Activated gamma-delta T cell treated with Interleukin-2 at 50 U/mL for 16 hours (primary cell): ENCODE measurements around the gene SHISA7.
"Not testable (repeated sequence)": the region's sequence is repeated elsewhere in the genome, so short reads cannot be mapped to it uniquely, and the experiment has no call there.

ENCODE experiments used
- DNase-seq: peaks from one replicate; pipeline ENCODE4 v3.0.0-alpha.2; 2020

Gene SHISA7

DNA sequence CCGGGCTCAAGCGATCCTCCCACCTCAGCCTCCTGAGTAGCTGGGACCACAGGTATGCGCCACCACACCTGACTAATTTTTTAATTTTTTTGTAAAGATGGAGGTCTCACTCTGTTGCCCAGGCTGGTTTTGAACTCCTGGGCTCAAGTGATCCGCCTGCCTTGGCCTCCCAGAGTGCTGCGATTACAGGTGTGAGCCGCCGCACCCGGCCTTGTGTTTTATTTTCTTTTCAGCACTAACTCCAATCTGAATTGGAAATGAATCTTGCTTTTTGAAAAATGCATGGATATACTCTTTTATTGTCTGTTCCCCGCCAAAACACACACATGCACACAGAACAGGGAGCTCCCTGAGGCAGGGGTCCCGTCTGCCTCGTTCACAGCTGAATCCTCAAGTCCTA is 19.6 kb upstream of the SHISA7 start:
- no peak for DNase-seq

DNA sequence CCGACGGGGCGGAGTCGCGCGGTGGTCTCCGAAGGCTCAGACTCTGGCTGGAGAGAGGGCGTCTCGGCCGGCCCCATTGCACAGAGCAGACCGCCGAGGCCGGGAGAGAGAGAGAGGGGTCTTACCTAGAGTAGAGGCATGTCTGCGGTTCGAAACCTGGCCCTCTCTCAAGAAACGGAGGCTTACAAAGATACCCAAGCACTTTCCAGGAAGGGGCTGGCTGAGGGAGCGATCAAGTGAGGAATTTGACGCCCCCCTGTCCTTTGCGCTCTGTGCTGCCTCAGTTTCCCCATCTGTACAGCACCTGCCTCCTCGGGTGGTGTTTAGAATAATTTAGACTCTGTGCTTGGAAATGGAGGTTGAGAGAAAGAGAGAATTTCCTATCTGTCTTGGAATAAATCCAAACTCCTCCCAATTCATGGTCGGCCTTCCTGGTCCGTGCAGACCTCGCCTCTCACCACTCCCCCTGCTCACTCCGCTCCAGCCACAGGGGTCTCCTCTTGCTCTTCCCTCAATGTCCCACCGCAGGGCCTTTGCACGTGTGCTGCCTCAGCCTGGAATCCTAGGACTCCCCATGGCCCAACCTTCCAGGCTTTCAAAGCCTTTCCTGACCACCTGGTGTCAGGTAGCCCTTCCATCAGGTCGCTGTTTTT is 19.0 kb upstream of the SHISA7 start:
- no peak for DNase-seq

DNA sequence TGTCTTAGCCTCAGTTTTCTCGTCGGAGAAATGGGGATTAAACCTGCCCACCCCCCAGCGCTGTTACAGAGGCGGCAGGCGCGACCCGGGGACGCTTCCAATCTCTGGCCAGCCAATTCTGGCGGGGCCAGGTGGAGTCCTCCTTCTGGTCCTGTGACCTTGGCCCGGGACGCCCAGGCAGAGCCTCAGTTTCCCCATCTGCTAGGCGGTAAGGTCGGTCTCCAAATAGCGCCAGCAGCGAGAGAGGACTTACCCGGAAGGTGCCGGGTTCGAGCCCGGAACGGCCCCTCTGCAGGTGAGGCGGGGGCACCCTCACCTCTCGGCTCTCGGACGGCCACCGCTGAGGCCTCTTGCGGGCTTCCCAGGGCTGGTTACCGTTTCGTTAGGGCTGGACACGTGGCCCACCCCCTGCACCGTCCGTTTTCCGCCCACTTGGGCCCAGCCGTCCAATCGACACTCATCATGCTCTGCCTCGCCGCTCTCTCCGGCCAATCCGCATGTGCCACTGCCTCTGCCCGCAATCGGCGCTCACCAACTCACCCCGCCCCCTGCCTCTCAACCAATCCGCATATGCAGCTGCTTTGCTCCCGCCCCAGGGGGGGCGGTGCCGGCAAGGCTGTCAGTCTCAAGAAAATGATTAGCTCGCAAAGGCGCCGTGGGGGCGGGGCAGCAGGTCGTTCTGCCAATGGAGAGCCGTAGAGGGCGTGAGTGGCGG is 18.3 kb upstream of the SHISA7 start, which contains the start of gene ISOC2:
TSS of gene ISOC2 (minus strand) at position 384 of the 715 bp plus-strand sequence. CDS start 5,156 bp downstream, outside the sequence.
- peak; percentile 100 for DNase-seq

DNA sequence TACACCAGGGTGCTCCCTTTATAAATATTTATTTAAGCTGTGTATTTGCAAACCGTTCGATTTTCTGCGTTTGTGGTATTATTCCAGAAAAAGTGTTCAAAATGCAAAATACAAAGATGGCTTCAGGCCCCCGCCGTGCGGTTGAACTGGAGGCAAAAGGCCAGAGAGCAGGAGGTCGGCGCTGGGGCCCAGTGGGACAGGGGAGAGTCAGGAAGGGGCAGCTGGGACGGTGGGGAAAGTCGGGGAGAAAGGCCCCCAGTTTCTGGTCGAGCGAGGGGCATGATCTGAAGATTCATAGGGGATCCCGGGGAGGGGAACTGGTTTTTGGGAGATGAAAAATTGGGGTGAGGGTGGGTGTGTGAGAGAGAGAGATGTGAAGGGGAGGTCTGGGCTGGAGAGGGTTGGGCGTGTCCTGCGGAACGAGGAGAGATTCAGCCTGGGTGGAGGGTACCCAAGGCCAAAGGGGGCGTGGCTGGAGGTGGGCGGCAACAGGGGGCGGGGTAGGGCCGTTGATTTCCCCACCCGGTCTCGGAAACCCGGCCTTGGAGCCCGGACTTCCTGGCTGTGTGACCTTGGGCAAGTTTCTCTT is 17.7 kb upstream of the SHISA7 start:
- no peak for DNase-seq

DNA sequence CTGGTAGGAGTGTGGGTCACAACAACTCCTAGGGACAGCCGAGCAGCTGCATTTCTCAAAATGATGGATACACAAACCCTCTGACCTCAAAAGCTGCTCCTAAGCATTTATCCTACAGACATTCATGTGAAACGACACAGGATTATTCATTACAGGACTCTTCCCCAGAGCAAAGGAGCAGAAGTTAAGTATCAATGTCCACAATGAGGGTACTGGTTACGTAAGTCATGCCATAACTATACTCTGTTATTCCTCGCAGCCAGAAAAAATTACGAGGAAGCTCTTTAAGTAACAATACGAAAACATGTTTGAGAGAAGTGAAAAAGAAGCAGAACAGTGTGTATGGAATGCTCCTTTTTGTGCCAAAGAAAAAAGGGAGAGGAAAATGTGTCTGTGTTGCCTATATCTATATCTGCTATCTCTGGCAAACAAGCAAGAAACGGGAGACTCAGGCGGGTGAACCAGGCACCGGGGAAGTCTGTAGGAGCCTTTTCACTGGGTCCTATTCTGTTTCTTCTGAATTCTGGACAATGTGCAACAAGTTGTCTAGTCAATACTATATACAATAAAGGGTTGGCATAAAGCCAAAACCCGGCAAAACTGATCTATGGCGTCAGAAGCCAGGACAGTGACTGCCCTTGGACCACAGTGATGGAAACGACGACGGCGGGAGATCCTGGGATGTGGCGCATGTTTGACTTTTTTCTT is 17.0 kb upstream of the SHISA7 start:
- DNase-seq, result no peak

DNA sequence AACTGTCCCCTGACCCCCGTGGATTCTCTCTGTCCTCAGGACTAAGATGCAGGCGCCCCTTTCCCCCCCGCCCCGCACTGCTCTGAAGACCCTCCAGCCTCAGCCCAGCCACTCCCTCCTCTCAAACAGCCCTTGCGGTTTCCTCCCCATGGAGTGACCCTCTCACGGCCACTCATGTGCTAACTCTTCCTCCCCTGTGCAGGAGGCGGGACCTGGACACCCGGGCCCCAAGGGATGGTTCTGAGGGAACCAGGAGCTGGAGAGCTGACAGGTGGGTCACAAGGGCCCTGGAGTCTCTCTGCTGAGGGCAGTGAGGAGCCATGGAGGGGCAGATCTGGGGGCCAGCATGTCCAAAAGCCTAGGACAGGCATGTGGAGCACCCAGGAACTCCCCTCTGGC is 16.4 kb upstream of the SHISA7 start:
- no peak for DNase-seq

DNA sequence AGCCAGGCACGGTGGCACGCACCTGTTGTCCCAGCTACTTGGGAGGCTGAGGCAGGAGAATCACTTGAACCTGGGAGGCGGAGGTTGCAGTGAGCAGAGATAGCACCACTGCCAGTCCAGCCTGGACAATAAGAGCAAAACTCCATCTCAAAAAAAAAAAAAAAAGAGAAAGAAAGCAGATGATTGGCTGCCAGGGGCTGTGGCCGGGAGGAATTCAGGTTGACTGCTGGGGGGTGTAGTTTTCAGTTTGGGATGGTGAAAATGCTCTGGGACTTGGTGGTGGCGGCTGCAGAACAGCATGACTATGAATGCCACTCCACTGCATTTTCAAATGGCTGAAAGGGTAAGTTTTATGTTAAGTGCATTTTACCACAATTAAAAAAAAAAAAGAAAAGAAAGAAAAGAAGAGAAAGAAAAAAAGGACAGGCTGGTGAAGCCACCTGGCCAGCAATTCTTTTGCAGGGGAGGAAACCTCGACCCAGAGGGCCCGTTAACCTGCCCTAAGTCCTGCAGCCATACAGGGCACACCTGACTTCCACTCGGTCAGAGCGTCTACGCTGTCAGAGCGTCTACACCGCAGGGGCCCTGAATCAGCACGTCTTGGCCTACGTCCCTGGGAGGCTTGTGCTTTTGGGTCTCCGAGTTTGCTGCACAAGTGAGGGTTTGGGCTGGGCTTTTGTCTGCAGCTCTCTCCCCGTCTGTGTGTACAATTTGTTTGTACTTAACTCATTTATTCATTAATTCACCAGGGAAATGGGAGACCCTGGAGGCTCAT is 14.8 kb upstream of the SHISA7 start:
- DNase-seq, result no peak

DNA sequence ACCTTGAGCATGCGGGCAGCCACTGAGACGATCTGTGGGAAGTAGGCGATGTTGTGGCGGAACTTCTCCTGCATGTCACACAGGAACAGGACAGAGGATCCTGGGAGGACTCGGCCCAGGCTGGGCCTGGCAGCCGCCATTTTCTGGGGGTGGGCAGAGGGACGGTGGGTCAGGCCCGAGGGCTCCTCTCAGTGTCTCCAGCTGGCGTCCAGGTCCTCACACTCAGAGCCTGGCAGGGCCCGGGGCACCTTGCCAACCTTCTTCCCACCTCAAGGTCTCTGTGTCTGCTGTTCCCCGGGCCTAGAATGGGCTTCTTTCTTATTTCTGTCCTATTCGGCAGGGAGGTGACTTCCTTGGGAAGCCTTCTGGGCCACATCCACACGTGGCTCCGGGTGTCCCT is 13.2 kb upstream of the SHISA7 start:
- no peak for DNase-seq

DNA sequence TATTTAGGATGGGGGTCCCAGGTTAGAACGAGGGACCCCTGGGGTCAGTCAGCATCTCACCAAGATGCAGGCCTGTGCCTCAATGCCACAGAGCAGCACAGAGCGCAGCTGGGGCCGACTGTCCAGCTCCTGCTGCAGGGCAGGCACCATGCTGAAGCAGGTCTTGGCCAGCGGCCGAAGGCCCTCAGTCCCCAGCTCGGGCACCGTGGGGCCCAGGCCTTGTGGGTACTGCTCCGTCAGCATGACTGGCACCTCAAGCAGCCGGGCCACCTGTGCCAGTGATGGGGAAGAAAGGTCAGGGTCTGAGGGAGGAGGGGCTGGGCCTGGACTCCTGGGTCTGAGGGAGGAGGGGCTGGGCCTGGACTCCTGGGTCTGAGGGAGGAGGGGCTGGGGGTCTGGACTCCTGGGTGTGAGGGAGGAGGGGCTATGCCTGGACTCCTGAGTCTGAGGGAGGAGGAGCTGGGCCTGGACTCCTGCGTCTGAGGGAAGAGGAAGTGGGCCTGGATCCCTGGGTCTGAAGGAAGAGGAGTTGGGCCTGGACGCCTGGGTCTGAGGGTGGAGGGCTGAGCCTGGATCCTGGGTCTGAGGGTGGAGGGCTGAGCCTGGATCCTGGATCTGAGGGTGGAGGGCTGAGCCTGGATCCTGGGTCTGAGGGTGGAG is 12.6 kb upstream of the SHISA7 start:
- no peak for DNase-seq

DNA sequence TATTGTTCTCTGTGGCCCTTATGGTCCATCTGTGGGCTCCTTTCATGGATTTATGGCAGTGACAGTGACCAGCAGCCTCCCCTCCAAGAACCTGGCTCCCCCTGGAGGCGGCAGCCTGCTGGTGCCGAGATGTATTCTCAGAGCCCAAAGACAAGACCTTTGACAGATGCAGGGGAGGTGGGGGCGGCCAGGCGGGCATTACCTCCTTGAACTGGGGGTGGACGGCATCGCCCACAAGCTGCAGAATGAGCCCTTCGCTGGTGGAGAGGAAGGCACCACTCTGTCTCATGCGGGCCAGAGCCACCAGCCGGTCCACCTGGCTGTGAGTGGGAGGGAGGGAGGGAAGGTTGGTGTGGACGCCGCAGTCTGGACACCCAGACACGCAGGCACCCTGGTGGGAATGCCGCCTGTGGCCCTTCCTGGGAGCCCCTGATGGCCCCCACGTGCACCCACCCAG is 11.7 kb upstream of the SHISA7 start:
- peak; percentile 43 for DNase-seq

DNA sequence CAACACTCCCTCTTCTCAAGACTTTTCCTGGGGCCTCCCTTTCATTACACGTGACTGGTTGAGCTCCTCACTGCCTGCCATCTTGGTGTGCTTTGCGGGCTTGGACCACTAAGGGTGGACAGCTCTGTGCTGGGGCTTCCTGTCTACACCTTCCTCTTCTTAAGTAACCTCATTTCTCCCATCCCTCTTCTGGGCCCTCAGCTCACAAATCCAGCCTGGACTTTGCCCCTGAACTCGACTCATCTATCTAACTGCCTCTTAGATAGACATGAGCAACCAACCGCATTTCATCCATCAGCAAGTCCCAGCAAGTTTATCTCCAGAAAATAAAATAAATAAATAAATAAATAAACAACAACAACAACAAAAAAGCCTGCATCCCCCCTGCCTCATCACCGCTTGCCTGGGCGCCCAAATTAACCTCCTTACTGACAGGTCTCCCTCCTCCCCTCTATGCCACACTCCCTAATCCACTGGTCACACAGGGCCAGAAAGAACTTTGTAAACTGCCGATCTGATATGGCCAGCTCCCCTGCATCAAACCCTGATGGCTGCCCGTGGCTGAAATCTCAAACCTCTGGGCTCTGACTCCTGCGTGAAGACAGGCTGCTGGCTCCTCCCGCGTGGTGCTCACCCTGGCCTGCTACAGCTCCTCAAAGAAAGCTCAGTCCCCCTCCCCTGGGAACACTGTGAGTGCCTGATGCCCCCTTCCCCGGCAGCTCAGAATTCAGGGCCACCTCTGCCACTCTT is 10.6 kb upstream of the SHISA7 start:
- no peak for DNase-seq

DNA sequence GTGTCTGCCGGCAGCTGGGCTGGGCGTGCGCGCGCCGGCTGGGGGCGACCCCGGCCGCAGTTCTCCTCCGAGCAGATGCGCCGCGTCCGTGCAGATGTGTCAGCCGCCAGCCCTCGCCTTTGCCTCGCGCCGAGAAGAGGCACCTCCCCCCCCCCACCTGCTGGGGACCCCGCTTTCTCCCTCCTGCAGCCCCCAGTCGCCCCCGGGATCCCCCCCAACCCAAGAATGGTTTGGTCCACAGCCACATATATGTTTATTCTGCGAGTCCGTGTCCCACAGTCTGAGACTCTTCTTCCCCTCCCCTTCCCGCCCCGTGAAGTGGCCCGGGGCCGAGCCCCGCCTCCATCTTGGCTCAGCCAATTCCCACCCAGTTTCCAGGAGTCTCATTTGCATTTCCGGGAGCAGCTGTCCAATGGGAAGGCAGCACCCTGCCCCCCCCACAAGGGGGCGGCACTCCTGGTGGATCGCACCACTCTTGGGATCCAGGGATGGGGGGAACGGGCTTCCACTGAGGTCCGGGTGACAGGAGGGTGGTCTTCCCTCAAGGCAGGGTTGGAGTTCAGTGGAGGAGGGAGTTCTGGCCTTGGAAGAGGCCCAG is 9.7 kb upstream of the SHISA7 start:
- DNase-seq, result no peak

DNA sequence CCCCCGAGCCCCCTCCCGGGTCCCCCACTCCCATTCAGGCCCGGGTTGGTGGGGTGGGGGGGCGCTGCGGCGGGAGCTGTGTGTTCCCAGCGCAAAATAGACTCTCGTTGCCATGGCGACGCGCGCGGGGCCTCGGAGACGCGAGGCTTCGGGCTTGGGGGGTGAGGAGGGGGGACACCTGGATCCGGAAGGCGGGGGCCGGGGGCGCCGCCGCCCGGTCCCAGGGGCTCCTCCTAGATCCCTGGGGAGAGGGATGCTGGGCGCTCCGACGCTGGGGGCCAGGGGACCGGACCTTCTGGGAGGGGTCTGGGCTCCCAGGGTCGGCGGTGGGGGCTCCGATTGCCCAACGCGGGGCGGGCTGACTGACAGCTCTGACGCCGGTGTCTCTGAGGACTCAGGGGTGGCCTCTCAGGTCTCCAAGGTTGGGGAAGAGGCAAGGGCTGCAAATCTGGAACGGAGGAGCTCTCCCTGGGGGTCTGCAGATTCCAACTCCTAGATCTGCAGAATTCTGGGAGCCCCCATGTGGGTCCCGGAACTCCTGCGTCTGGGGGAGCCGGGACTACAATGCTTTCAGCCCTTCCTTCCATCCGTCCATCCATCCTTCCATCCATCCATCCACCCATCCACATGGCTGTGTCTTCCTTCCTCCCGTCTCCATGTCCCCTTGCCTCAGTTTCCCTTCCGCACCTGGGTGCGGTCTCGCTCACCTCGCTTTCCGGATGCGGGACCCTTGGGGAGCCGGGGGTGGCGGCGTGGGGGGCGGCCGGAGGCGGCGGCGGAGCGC is 9.1 kb upstream of the SHISA7 start:
- no peak for DNase-seq

DNA sequence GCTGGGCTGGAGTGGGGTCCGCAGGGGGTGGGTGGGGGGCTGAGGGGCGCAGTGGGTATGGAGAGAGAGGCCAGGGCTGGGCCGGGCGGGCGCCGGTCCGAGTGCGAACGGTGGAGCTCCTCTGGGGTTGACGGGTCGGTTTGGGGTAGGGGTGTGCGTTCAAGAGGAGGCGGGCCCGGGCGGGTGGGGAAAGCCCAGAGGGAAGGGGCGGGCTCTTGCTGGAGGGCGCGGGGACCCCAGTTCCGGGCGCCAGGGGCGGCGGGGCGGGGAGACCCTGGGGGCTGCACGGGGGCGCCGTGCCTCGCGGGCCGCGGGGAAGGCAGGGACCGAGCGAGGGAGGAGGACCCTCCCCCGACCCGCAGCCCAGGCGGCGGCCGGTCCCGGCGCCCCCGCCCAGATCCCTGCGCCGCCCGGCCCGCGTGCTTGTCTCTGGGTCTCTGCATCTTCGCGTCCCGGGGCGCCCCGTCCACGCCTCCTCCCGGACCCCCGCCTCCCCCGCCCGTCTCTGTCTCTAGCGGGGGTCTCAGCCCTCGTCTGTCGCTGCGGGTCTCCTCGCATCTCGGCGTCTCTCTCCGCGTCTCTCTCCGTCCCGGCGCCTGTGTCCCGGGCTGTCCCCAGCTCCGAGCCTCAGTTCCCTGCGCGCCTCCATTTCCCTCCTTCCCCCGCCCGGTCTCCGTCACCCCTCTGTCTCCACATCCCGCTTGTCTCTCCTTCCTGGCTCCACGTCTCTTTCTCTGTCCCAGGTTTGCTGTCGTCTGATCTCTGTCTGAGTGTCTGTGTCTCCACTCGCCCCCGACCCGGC is 8.3 kb upstream of the SHISA7 start:
- no peak for DNase-seq

DNA sequence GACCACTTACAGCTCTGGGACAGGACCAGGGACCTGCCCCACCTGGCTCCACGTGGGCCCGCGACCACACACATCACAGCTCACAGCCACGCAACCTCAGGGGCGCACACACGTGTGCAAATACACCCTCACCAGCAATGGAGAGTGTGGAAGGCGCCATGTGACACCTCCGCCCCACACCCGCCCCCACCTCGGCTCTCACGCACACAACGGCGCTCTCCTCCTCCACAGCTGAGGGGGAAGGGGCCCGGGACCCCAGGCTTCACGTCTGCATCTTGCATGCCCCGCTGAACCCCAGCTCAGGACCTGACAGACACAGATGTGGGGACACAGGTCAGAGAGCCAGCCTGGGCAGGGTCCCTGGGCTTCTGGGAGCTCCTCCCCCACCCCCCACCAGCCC is 6.4 kb upstream of the SHISA7 start:
- no peak for DNase-seq

DNA sequence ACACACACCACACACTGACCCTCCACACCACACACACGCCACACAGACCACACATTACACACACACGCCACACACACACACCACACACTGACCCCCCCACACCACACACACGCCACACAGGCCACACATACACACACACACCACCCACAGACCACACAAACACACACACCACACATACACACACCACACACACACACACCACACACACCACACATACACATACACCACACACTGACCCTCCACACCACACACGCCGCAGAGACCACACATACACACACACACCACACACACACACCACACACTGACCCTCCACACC is 5.0 kb upstream of the SHISA7 start:
- DNase-seq, result not testable (repeated sequence)

DNA sequence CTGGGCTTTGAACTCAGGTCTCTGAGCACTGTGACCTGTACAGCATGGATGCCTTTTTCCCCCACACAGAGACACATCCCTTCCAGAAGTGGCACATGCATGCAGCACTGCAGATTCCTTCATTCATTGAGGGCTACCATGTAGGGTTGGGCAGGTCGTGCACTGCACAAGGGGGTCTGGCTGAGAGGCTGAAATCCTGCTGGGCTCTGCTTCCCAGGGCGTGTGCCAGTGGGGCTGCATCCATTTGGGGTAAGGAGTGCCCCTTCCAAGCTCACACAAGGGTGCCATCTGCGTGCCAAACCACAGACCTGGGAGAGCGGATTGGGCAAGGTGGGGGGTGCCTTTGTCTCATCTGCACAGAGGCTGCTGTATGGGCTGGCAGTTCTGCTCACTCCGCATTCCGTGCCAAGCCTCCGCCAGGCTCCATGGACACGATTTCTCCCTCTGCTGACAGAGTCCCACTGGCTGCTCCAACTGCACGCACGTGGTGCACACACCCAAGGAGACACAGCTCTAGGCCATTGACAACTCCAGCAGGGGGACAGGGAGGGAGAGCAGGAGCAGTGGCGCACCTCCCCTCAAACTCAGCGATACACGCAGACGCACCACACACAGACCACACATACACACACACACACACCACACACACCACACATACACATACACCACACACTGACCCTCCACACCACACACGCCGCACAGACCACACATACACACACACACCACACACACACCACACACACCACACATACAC is 4.5 kb upstream of the SHISA7 start:
- no peak for DNase-seq

DNA sequence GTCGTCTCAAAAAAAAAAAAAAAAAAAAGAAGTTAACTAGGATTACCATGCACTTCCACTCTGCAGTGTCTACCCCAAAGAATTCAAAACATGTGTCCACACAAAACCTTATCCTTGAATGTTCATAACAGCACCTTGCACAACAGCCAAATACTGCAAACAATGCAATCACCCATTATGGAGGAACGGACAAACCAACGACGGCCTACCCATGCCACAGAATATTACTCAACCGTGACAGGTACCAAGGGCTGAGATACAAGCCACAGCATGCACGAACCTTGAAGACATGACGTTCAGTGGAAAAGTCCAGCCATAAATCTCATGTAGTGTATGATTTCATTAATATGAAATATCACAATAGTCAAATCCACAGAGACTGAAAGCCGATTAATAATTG is 3.0 kb upstream of the SHISA7 start:
- DNase-seq, result no peak

DNA sequence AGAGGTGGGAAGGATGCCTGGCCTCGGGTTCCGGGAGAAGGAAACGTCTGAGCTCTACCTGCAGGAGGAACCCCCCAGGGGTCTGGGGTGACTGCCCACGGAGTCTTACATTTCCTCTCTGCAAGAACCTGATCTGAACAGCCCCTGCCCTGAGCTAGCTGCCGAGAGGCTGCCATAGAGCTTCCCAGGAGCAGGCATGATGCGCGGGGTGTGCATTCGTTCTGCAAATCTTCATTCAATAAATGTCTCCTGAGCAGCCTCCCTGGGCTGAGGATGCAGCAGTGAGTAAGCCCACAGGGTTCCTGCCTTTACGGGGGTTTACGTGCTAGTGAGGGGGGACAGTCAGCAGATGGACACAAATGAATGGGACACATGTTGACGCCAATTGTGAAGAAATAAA is 1.5 kb upstream of the SHISA7 start:
- no peak for DNase-seq
